Body of pancreas (tissue), 4 donors: ENCODE data around the gene CACNA2D3. TPM values are rescaled to one million over a fixed set of nuclear protein-coding genes. Genes with fewer than 3 reads are reported as not detected.

ENCODE experiments used
- ATAC-seq: fragments of 150-250 bp; one replicate; pipeline ENCODE4 v1.9.1; 2016
- DNase-seq, 4 donors: peaks; one replicate each; pipeline ENCODE4 v3.0.0-alpha.2; 2019
- H3K27ac ChIP-seq, 4 donors: fragments of 200-600 bp; sonication (generic); 1 replicate in 3 of 4; 2 replicates in 1 of 4; pipeline versions ENCODE4 v1.5.1 to v1.6.1; 2016 to 2019; ENCODE audit warnings: mild to moderate bottlenecking in 1 of 4, mixed read lengths in 1 of 4, moderate library complexity in 1 of 4
- H3K27me3 ChIP-seq, 2 donors: fragments of 200-600 bp; sonication (generic); one replicate each; pipeline ENCODE4 v1.6.0; 2016; ENCODE audit warnings: mild to moderate bottlenecking in 1 of 2
- H3K36me3 ChIP-seq, 2 donors: fragments of 200-600 bp; sonication (generic); replicated peaks in 1 of 2; 2 replicates each; pipeline ENCODE4 v1.5.1; 2016; ENCODE audit warnings: low read depth in 2 of 2; ENCODE audit not compliant: insufficient read depth in 1 of 2
- H3K4me1 ChIP-seq: fragments of 200-600 bp; sonication (generic); one replicate; pipeline ENCODE4 v1.6.0; 2016
- H3K4me3 ChIP-seq, 2 donors: fragments of 200-600 bp; sonication (generic); 1 replicate in 1 of 2; 2 replicates in 1 of 2; pipeline ENCODE4 v1.5.1; 2016 to 2019
- H3K9me3 ChIP-seq, 3 donors: fragments of 200-600 bp; sonication (generic); 1 replicate in 2 of 3; 2 replicates in 1 of 3; pipeline ENCODE4 v1.5.1; 2016
- POLR2A ChIP-seq, 3 donors: fragments of 450-650 bp; IDR thresholded peaks; one replicate each; pipeline ENCODE4 v1.6.1; 2016; ENCODE audit warnings: antibody characterized with exemption in 3 of 3, mild to moderate bottlenecking in 2 of 3
- WGBS, 2 donors: methylation state at CpG; one replicate each; pipeline ENCODE4 v1.1.5; 2017; 5-methylcytosine and 5-hydroxymethylcytosine counted together
- intact Hi-C: fragments of 100-400 bp; cut with DNase I; formaldehyde crosslinking; loops from one replicate; pipeline ENCODE4 v1.15.1; 2023
- total RNA-seq, 2 donors: library from RNA; depleted of rRNA; stranded (reverse); fragments of >200 nt; gene quantifications; one replicate each; pipeline ENCODE4 v1.1.0, GENCODE V29; 2016
- TF ChIP-seq, protein P1 (sequence below), 7 experiments: fragments of 450-650 bp in 4 of 7; fragments of 200-600 bp in 3 of 7; sonication (generic) in 3 of 7; IDR thresholded peaks; one replicate each; pipeline ENCODE4 v1.5.1; 2016 to 2019; ENCODE audit warnings: antibody characterized with exemption in 7 of 7

CACNA2D3 gene
- total RNA-seq, 2 donors from 2014 or later: not detected

DNA sequence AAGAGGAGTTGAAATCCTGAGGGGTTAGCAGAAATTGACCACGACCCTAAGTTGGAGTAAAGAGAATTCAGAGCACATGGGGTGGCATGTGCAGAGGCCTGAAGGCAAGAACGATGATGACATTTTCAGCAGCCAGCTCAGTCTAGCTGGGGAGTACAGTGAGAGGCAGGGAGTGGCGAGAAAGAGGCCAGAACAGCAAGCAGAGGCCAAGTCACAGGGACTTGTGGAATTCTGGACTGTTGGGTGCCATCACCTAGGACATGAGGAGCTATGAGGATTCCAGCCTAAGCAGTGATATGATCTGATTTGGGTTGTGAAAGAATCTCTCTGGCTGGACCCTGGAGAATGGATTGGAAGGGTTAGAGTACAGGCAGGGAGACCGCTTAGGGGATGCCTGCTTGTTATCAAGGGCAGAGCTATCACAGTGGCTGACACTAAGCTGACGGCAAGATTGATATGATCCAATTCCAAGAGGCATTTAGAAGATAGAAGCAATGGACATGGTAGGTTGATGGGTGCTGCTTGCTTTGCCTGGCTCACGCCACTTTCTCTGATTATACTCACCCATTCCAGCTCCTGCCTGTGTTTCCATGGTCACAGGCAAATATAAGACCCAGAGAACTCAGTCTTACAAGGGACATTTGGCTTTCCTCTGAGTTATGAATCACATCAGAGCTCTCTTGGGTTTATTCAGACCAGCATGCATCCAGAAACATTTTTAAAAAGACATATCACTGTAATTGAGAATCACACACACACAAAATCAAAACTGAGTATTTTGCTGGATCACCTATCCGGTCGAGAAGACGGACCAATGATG is 739.1 kb downstream of the CACNA2D3 start:
- H3K27me3 ChIP-seq: no peaks in the 10 kb centered on the region
- peak in 1 of 4 donors; percentile 22 for DNase-seq
- no peaks in the 10 kb centered on the region for H3K4me1 ChIP-seq
- intact Hi-C loops: no loop called here
- H3K27ac ChIP-seq: no peak overlapping the region
- no peaks in the 10 kb centered on the region for H3K36me3 ChIP-seq
- no peak for ATAC-seq
- TF ChIP-seq POLR2A (IDR thresholded peaks at IDR 0.05): no peak
- TF ChIP-seq, protein P1, sequence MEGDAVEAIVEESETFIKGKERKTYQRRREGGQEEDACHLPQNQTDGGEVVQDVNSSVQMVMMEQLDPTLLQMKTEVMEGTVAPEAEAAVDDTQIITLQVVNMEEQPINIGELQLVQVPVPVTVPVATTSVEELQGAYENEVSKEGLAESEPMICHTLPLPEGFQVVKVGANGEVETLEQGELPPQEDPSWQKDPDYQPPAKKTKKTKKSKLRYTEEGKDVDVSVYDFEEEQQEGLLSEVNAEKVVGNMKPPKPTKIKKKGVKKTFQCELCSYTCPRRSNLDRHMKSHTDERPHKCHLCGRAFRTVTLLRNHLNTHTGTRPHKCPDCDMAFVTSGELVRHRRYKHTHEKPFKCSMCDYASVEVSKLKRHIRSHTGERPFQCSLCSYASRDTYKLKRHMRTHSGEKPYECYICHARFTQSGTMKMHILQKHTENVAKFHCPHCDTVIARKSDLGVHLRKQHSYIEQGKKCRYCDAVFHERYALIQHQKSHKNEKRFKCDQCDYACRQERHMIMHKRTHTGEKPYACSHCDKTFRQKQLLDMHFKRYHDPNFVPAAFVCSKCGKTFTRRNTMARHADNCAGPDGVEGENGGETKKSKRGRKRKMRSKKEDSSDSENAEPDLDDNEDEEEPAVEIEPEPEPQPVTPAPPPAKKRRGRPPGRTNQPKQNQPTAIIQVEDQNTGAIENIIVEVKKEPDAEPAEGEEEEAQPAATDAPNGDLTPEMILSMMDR (IDR thresholded peaks at IDR 0.05): no peak
- WGBS, 2 donors: 52 to 61% methylated on average over 9 of the region's 9 CpGs
- H3K9me3 ChIP-seq: no peaks in the 10 kb centered on the region
- H3K4me3 ChIP-seq: no peak overlapping the region

DNA sequence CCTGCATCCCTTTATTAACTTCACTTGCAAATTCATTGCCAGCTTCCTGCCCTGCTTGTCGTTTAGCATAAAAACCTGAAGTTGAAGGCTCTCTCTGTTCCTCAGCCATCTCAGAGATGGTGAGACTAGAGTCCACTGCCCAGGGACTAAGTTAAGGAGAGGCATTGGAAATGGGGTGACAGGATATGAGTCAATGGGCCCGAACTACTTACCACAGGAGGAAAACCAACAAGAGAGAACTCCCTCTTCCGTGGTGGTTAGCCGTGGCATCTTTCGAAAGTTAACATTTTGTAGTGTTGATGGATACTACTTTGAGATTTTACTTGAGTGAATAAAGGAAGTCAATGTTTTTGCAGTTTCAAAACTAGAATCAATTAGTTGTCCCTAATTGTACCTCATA is 740.2 kb downstream of the CACNA2D3 start:
- Histone ChIP-seq H3K4me3 (no peak overlapping the region), H3K36me3 (no peaks in the 10 kb centered on the region), H3K27me3 (no peaks in the 10 kb centered on the region), H3K4me1 (no peaks in the 10 kb centered on the region), H3K27ac (no peak overlapping the region), H3K9me3 (no peaks in the 10 kb centered on the region)
- no peak for TF ChIP-seq POLR2A (IDR thresholded peaks at IDR 0.05)
- ATAC-seq: no peak
- DNase-seq: no peak
- intact Hi-C loops: no loop called here
- WGBS, 2 donors: 46 to 75% methylated on average over 5 of the region's 5 CpGs

DNA sequence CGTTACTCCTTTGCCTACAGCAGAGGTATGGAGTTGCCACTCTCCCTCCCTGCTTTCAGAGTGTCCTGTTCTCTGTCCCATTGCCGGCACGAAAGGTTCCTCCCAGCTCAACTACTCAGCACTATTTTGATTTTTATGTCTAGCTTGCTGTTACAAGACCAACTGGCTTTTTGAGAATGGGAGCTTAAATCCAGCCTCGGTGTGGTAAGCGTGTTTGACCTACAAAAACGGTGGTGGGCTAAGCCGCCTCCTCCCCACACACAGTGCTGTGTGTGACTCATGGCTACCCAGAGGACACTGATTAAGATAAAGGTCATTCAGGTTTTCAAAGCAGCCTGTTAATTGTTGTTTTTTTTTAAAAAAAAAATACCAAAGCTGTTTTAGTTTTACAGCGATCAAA is 741.0 kb downstream of the CACNA2D3 start:
- no peaks in the 10 kb centered on the region for H3K9me3 ChIP-seq
- H3K27ac ChIP-seq: no peak overlapping the region
- DNase-seq (no peak), ATAC-seq (no peak)
- H3K4me1 ChIP-seq: no peaks in the 10 kb centered on the region
- H3K36me3 ChIP-seq: no peaks in the 10 kb centered on the region
- WGBS, 2 donors: 63 to 69% methylated on average over 8 of the region's 8 CpGs
- intact Hi-C loops: no loop called here
- TF ChIP-seq POLR2A (IDR thresholded peaks at IDR 0.05): no peak
- TF ChIP-seq, protein P1 (IDR thresholded peaks at IDR 0.05): no peak
- no peaks in the 10 kb centered on the region for H3K27me3 ChIP-seq
- H3K4me3 ChIP-seq: no peak overlapping the region

DNA sequence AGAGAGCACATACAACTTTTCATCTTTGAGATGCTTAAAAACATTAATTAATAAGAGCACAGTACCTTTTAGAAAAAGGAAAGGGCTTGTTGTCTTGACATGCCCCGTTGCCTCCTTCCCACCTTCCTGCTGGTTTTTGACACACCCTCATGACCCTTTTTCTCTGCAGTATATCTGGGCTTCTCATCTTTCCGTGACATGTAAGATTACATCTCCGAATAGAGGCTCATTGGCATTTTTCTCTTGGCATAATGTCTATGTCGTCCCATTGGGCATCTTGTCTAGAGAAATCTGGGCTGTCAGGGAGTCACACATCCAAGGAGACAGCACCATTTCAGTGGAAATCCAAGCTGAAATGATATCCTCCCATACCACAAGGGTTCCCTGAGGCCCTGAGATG is 741.4 kb downstream of the CACNA2D3 start:
- intact Hi-C loops: no loop called here
- Histone ChIP-seq H3K4me1 (no peaks in the 10 kb centered on the region), H3K27ac (no peak overlapping the region), H3K36me3 (no peaks in the 10 kb centered on the region), H3K27me3 (no peaks in the 10 kb centered on the region), H3K9me3 (no peaks in the 10 kb centered on the region), H3K4me3 (no peak overlapping the region)
- TF ChIP-seq, protein P1 (IDR thresholded peaks at IDR 0.05): no peak
- no peak for TF ChIP-seq POLR2A (IDR thresholded peaks at IDR 0.05)
- ATAC-seq (no peak), DNase-seq (no peak)
- 75 to 77% methylated on average over 4 of the region's 4 CpGs for WGBS, 2 donors

DNA sequence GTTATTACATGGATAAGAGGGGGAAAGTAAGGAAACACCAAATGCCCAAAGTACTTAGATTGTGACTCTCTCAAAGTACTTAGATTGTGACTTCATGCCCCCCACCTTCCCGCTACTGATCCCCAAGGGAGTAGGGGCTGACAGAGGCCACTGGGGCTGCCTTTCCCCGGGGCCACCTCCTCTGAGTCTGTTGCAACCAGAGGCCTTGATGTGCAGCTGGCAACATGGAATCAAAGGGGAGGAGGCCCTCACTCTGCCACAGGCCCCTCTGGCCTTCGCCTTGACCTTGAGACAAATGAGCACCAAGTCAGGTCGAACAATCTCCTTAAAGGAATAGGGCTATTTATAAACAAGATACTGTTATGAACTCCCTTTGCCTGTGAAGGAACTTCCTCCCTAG is 743.0 kb downstream of the CACNA2D3 start:
- Histone ChIP-seq H3K4me3 (no peak overlapping the region), H3K36me3 (no peaks in the 10 kb centered on the region), H3K27me3 (no peaks in the 10 kb centered on the region), H3K9me3 (no peaks in the 10 kb centered on the region), H3K27ac (no peak overlapping the region), H3K4me1 (no peaks in the 10 kb centered on the region)
- DNase-seq: no peak
- WGBS, 2 donors: 45 to 66% methylated on average over 3 to 4 of the region's 4 CpGs
- intact Hi-C loops: no loop called here
- ATAC-seq: no peak
- TF ChIP-seq POLR2A (IDR thresholded peaks at IDR 0.05): no peak
- TF ChIP-seq, protein P1 (IDR thresholded peaks at IDR 0.05): no peak
